Karpas-422 (cell line): ENCODE measurements around the gene FRS2. TPM values are rescaled to one million over a fixed set of nuclear protein-coding genes. Genes with fewer than 3 reads are reported as not detected.

ENCODE experiments used
- DNase-seq: peaks from one replicate; pipeline ENCODE4 v3.0.0-alpha.2; 2015
- H2AFZ ChIP-seq: fragments of 200-600 bp; sonication (generic); 2 replicates; pipeline ENCODE4 v1.6.1; 2014; ENCODE audit warnings: antibody characterized with exemption, low read length, mixed read lengths
- H3K27ac ChIP-seq: fragments of 200-600 bp; sonication (generic); 2 replicates; pipeline ENCODE4 v1.5.1; 2014; ENCODE audit warnings: mild to moderate bottlenecking, low read length, moderate library complexity
- H3K27me3 ChIP-seq: fragments of 200-600 bp; sonication (generic); 2 replicates; pipeline ENCODE4 v1.6.1; 2014; ENCODE audit warnings: low read length, mixed read lengths
- H3K36me3 ChIP-seq: fragments of 200-600 bp; sonication (generic); 2 replicates; pipeline ENCODE4 v1.6.1; 2014; ENCODE audit warnings: low read length, mixed read lengths; ENCODE audit not compliant: insufficient read depth
- H3K4me1 ChIP-seq: fragments of 200-600 bp; sonication (generic); 2 replicates; pipeline ENCODE4 v1.6.1; 2014; ENCODE audit warnings: mild to moderate bottlenecking, low read length, mixed read lengths
- H3K4me2 ChIP-seq: fragments of 200-600 bp; sonication (generic); 2 replicates; pipeline ENCODE4 v1.6.1; 2014; ENCODE audit warnings: low read length, low read depth, mild to moderate bottlenecking; ENCODE audit not compliant: poor library complexity, severe bottlenecking
- H3K4me3 ChIP-seq: fragments of 200-600 bp; sonication (generic); 2 replicates; pipeline ENCODE4 v1.5.1; 2014; ENCODE audit warnings: mild to moderate bottlenecking, antibody characterized with exemption, low read length, mixed read lengths
- H3K79me2 ChIP-seq: fragments of 200-600 bp; sonication (generic); 2 replicates; pipeline ENCODE4 v1.6.1; 2014; ENCODE audit warnings: mild to moderate bottlenecking, low read length, mixed read lengths
- H3K9ac ChIP-seq: fragments of 200-600 bp; sonication (generic); 2 replicates; pipeline ENCODE4 v1.6.0; 2014; ENCODE audit warnings: low read length
- H3K9me2 ChIP-seq: fragments of 200-600 bp; sonication (generic), shearing (Covaris generic); replicated peaks from 2 replicates; pipeline ENCODE4 v1.6.0; 2014; ENCODE audit warnings: mild to moderate bottlenecking, low read length, moderate library complexity; ENCODE audit not compliant: insufficient read depth
- H3K9me3 ChIP-seq: fragments of 300-700, 200-600 bp; sonication (generic); 2 replicates; pipeline ENCODE4 v1.6.1; 2014; ENCODE audit warnings: low read length, mixed read lengths
- H4K20me1 ChIP-seq: fragments of 200-600 bp; sonication (generic); 2 replicates; pipeline ENCODE4 v1.6.1; 2014; ENCODE audit warnings: mild to moderate bottlenecking, antibody characterized with exemption, low read length, low read depth; ENCODE audit not compliant: insufficient read depth
- total RNA-seq: library from RNA; depleted of rRNA; stranded (reverse); fragments of >200 nt; shearing (Covaris generic); gene quantifications from 2 replicates; pipeline ENCODE4 v1.2.3, GENCODE V29; 2014; ENCODE audit warnings: low replicate concordance

Gene FRS2
- total RNA-seq, 1 experiment from 2014 or later = 26.1 TPM

DNA sequence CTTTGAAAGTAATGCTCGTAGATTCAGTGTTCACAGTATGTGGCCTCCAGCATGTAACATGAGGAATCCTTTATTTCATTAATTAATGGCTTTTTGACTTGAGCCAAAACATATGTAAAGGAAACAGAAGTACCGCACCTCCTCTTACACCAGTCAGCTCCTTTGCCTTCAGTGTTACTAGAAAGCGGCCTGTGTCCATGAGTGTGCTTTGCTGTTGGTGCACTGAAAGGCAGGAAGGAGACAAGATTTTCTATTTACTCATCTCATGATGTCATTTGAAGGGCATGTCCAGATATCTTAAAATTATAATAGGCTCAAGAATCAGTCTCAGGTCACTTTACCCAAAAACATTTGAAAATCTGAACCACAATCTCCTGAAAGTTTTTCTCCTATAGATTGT lies 105.2 kb downstream of the FRS2 start:
- Histone ChIP-seq H3K9me3 (no peaks in the 10 kb centered on the region), H3K79me2 (peaks cover 17% of the 10 kb centered on the region), H3K9ac (no peak overlapping the region), H3K27me3 (no peaks in the 10 kb centered on the region), H3K27ac (no peak overlapping the region), H3K36me3 (peaks cover 30% of the 10 kb centered on the region; the same call in 1 of the 2 replicates), H3K4me1 (peaks cover 30% of the 10 kb centered on the region), H3K4me2 (no peak overlapping the region), H2AFZ (no peak overlapping the region), H3K4me3 (no peak overlapping the region), H3K9me2 (no peaks in the 10 kb centered on the region), H4K20me1 (no peaks in the 10 kb centered on the region)
- no peak for DNase-seq

DNA sequence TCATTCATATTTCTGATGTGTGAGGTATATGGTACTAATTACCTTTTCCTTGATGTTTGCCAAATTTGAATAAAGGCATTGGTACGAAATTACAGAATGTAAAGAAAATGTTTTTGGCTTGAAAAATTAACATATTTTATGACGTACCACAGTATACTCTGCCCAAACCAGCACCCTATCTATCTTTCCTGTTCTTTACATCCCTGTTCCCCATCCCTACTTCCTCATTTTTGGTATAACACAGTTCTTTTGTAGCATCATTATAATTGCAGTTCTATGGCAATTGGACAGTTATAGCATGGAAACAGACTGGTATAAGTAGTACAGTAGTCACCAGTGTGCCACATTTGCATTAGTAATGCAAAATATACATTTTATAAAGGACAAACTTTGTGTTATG lies 108.1 kb downstream of the FRS2 start:
- DNase-seq = no peak
- Histone ChIP-seq H2AFZ (no peak overlapping the region), H3K4me3 (no peak overlapping the region), H3K27ac (0 out of 2 replicates have a peak overlapping the region, but pooled peaks have one; percentile 9), H3K36me3 (peaks cover 23% of the 10 kb centered on the region; the same call in 1 of the 2 replicates), H4K20me1 (no peaks in the 10 kb centered on the region), H3K9me3 (no peaks in the 10 kb centered on the region), H3K27me3 (no peaks in the 10 kb centered on the region), H3K4me2 (no peak overlapping the region), H3K4me1 (peaks cover 30% of the 10 kb centered on the region), H3K9me2 (no peaks in the 10 kb centered on the region), H3K9ac (no peak overlapping the region), H3K79me2 (peaks cover 11% of the 10 kb centered on the region)

DNA sequence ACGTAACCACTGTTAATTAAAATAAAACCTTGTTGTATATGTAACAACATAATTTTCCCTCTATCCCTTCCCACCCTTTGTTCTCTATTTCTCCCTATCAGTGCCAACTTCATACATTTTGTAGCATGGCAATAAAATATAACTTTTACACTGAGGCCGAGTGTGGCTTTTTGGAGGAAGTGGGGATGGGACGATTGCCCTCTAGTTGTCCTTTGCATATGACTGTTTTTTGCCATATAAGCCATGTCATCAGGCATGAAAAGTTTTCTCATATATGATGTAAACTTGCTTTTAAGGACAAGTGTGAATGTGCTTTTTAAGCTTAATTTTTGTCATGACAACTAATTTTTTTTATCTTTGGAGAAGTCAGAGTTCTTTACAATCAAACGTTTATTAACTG lies 108.8 kb downstream of the FRS2 start:
- peaks cover 19% of the 10 kb centered on the region; the same call in 1 of the 2 replicates for H3K36me3 ChIP-seq
- no peak overlapping the region for H3K9ac ChIP-seq
- H2AFZ ChIP-seq = no peak overlapping the region
- peak overlapping the region; percentile 9; the same call in 1 of the 2 replicates for H3K27ac ChIP-seq
- peaks cover 11% of the 10 kb centered on the region for H3K79me2 ChIP-seq
- no peak overlapping the region for H3K4me2 ChIP-seq
- H4K20me1 ChIP-seq = no peaks in the 10 kb centered on the region
- H3K4me1 ChIP-seq = peaks cover 30% of the 10 kb centered on the region
- no peak for DNase-seq
- H3K4me3 ChIP-seq = no peak overlapping the region
- no peaks in the 10 kb centered on the region for H3K9me2 ChIP-seq
- no peaks in the 10 kb centered on the region for H3K9me3 ChIP-seq
- H3K27me3 ChIP-seq = no peaks in the 10 kb centered on the region

DNA sequence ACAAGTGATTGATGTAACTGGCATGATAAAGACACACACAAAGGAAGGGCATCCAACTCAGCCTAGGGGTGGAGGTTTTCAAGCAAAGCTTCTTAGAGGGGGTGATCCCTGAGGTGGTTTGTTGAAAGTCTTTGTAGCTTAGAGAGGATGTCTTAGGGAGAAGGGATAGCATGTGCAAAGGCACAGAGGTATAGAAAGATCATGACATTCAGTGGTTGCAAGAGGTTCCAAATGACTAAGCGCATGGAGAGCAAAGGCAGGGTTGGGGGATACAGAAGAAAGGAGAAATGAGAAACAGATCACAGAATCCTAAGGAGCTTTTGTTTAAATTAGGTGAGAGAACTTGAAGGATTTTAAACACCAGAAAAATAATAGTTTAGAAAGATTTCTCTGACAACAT lies 109.9 kb downstream of the FRS2 start:
- Histone ChIP-seq H3K36me3 (peaks cover 13% of the 10 kb centered on the region; the same call in 1 of the 2 replicates), H3K9me3 (no peaks in the 10 kb centered on the region), H3K9me2 (no peaks in the 10 kb centered on the region), H3K4me2 (no peak overlapping the region), H3K79me2 (peaks cover 11% of the 10 kb centered on the region), H4K20me1 (no peaks in the 10 kb centered on the region), H3K4me3 (no peak overlapping the region), H3K4me1 (peaks cover 35% of the 10 kb centered on the region), H3K27me3 (no peaks in the 10 kb centered on the region), H2AFZ (no peak overlapping the region), H3K9ac (no peak overlapping the region), H3K27ac (no peak overlapping the region)
- no peak for DNase-seq

DNA sequence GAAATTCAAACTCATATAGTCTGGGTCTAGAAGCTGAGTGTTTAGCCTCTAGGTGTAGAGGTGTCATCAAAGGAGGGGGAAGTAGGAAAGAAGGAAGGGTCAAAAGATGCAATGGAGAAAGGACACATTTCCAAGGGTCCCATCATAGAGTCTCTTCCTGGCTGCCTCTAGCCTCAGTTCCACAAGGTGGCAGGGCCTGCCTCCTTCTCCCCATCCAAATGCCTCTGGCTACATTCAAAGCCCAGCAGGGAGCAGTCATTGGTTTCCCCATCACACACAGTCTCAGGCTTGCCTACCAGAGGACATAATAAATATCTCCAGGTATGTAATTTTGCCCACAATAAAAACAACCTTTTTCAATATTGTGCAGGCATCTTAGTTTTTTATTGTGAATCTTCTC lies 113.0 kb downstream of the FRS2 start:
- H3K4me1 ChIP-seq = peaks cover 27% of the 10 kb centered on the region
- peaks cover 28% of the 10 kb centered on the region for H3K79me2 ChIP-seq
- H3K4me2 ChIP-seq = no peak overlapping the region
- peaks cover 17% of the 10 kb centered on the region for H3K36me3 ChIP-seq
- H3K9me2 ChIP-seq = no peaks in the 10 kb centered on the region
- H2AFZ ChIP-seq = no peak overlapping the region
- no peaks in the 10 kb centered on the region for H3K27me3 ChIP-seq
- H3K4me3 ChIP-seq = no peak overlapping the region
- DNase-seq = peak; percentile 56
- no peaks in the 10 kb centered on the region for H3K9me3 ChIP-seq
- no peak overlapping the region for H3K9ac ChIP-seq
- peaks cover 7% of the 10 kb centered on the region; the same call in 1 of the 2 replicates for H4K20me1 ChIP-seq
- no peak overlapping the region for H3K27ac ChIP-seq

DNA sequence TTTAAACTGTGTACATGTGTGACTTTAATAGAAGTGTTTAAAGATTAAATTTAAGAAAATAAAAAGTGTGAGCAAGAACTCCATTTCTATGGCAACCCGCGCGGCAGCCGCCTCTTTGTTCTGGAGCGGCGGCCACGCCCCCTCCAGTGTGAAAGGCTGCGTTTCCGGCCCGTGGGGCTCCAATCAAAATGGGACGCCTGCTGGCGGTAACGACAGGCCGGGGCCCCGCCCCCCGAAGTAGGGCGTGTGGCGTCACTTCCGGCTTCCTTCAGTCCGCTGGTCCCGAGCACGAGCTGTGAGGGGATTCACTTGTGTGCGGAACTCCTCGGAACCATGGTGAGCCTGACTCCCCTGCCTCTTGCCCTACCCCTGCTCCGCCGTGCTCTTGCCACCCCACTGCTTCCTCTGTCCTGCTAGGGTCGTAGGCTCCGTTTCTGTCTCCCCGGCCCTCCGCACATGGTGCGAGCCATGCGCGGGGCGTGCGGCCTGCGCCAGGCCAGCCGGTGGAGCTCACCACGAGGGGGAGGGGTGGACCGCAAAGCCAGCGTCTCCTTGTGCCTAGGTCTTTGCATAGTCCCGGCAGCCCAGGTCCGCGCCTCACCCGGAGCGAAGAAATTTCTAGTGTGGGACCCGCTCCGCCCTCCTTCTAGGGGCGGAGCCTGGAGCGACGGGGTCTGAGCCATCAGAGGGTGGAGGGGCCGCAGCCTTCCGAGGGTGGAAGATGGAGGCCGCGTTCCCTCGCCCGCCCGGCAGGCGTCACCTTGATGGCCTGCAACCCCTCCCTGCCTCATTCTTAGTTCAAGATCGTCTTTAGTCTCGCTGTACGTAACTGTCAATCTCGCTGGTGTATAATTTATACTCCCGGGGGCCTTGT lies 115.2 kb downstream of the FRS2 start, which contains the start of gene CCT2:
TSS of gene CCT2 (plus strand) at position 271 of the 874 bp plus-strand sequence. CDS start at position 334, 63 bp downstream.
- peak within 1 kb of the TSS; percentile 62 for H3K27ac ChIP-seq
- peaks cover 42% of the 10 kb centered on the region for H3K79me2 ChIP-seq
- H3K4me2 ChIP-seq = peak within 1 kb of the TSS; percentile 93
- no peaks in the 10 kb centered on the region for H3K27me3 ChIP-seq
- no peaks in the 10 kb centered on the region for H3K9me3 ChIP-seq
- peak within 1 kb of the TSS; percentile 27; the same call in 1 of the 2 replicates for H2AFZ ChIP-seq
- H3K36me3 ChIP-seq = peaks cover 39% of the 10 kb centered on the region
- H4K20me1 ChIP-seq = peaks cover 11% of the 10 kb centered on the region; the same call in 1 of the 2 replicates
- peak within 1 kb of the TSS; percentile 95 for H3K4me3 ChIP-seq
- peak within 1 kb of the TSS; percentile 98 for H3K9ac ChIP-seq
- H3K9me2 ChIP-seq = no peaks in the 10 kb centered on the region
- peak; percentile 99 for DNase-seq
- H3K4me1 ChIP-seq = peaks cover 20% of the 10 kb centered on the region

DNA sequence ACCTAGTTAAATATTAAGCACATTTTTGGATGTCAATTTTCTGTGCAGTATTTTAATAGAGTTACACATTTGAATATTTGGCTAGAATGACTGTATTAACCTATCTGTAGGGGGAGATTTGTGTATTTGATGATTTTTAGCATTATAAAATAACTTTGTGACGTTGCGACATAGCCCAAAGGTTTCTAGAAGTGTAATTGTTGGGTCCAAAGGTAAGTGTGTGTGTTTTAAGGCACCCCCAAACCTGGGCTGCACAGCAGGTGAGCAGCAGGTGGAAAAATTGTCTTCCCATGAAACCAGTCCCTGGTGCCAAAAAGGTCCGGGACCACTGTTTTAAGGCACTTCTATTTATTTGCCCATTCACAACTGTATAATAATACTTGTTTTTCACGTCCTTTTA lies 118.3 kb downstream of the FRS2 start:
- Histone ChIP-seq H4K20me1 (peaks cover 16% of the 10 kb centered on the region; the same call in 1 of the 2 replicates), H3K4me2 (no peak overlapping the region), H3K4me1 (peaks cover 20% of the 10 kb centered on the region), H3K9me2 (no peaks in the 10 kb centered on the region), H3K27ac (no peak overlapping the region), H3K36me3 (peaks cover 63% of the 10 kb centered on the region), H2AFZ (no peak overlapping the region), H3K27me3 (no peaks in the 10 kb centered on the region), H3K4me3 (no peak overlapping the region), H3K9me3 (no peaks in the 10 kb centered on the region), H3K9ac (no peak overlapping the region), H3K79me2 (peaks cover 54% of the 10 kb centered on the region)
- no peak for DNase-seq

DNA sequence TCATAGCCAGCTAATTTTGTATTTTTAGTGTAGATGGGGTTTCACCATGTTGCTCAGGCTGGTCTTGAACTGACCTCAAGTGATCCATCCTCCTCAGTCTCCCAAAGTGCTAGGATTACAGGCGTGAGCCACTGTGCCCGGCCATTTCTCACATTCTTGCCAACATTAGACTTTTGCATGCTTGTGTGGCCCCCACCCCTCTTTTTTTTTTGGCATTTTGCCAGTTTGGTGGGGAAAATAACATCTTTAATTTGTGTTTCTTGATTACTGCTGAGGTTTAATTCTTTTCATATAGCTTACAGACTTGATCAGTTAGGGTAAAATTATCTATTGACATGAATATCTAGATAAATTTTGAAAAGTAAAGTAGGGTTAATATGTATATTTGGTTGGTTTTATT lies 118.9 kb downstream of the FRS2 start:
- no peak overlapping the region for H3K4me2 ChIP-seq
- no peak overlapping the region for H3K27ac ChIP-seq

More for the DNA sequence above, 118.9 kb downstream of the FRS2 start:
- H3K4me3 ChIP-seq = no peak overlapping the region
- no peaks in the 10 kb centered on the region for H3K27me3 ChIP-seq
- no peak overlapping the region for H3K9ac ChIP-seq
- peaks cover 54% of the 10 kb centered on the region for H3K79me2 ChIP-seq
- peaks cover 20% of the 10 kb centered on the region for H3K4me1 ChIP-seq
- no peak overlapping the region for H2AFZ ChIP-seq
- H4K20me1 ChIP-seq = peaks cover 16% of the 10 kb centered on the region; the same call in 1 of the 2 replicates
- H3K9me3 ChIP-seq = no peaks in the 10 kb centered on the region
- H3K9me2 ChIP-seq = no peaks in the 10 kb centered on the region
- DNase-seq = no peak
- H3K36me3 ChIP-seq = peaks cover 69% of the 10 kb centered on the region
